HG03064 (cell line): ENCODE data around the gene SHB.

ENCODE experiments used
- ATAC-seq: cut with Tn5 transposase; IDR thresholded peaks from one replicate; pipeline ENCODE4 v1.9.1; 2021; ENCODE audit warnings: low read depth; ENCODE audit not compliant: unreplicated experiment

SHB gene

DNA sequence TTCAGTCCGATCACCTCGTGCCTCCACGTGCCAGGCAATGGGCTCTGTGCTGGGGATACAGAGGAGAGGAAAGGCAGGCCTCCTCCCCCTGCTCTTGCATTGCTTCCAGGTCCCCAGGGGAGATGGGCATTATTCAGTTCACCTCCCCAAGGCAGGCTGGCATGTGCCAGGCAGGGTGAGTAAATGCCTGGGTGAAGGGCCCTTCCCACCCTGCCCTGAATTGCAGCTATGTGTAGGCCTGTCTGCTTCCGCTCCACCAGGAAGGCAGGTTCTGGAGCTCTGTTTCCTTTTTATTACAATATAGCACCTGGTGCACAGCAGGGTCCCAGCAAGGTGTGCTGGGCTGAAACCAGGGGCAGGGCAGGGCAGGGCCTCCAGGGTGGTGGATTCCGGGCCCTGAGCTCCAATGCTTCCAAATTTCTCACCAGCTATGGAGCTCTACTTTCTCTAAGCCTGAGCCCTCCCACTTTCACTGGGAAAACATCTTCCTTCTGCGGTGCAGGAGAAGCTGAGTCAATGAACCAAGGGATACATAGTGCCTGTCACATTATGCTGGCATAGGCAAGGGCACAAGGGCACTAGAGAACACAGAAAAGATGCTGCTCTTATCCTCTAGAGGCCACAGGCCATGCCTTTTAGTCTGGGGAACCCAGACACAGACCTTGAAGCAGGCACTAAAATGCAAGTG is 42.0 kb downstream of the SHB start:
- no peak for ATAC-seq

DNA sequence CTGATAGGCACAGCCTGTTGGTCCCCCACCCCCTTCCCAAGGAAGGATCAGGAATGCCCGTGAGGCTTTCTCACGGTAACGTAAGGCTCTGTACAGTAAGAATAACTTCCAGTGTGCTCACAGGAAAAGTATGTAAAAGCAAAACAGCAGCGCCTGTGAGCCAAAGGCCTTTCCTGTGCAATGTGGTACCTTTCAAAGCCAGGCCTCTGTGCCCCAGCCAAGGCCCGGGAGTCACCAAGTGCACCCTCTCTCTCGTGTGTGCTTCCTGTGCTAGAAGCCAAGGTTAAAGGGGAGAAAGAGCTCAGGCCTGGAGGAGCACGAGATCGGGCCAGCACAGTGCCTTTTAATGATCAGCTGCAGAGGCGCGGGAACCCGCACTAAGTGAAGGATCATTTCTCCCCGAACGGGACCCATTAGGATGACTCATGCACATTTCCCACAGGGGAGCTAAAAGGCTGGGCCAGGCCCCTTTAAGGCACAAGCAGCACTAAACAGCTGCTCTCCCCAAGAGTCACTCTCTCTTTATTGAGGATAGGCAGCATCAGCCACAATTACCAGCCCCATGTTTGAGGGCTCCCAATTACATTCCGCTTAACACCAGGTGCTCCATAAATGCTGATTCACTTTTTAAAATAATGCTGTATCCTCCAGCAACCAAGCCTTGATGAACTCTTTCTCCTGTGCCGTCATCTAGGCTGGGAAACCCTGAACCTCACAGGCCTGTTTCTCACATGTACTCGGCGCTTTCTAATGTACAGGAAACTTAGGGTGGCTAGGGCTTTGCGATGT is 42.8 kb downstream of the SHB start:
- no peak for ATAC-seq

DNA sequence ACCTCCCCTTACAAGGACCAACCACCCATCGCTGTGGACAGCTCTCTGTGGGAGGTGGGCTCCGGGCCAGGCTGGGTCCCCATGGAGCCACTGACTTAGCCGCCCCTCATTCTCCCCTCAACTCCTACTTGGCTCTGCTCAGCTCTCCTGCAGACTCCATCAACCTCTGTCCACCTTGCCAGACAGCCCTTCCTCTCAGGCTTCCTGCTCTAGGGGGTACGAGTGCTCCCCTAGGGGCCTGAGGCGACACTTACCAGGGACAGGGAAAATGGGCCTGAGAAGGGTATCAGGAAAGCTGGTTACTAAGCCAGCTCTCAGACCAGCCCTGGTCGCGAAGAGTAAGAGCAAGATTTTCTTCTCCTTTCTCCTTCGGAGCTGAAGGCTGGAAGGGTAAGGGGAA is 43.9 kb downstream of the SHB start:
- ATAC-seq: no peak

DNA sequence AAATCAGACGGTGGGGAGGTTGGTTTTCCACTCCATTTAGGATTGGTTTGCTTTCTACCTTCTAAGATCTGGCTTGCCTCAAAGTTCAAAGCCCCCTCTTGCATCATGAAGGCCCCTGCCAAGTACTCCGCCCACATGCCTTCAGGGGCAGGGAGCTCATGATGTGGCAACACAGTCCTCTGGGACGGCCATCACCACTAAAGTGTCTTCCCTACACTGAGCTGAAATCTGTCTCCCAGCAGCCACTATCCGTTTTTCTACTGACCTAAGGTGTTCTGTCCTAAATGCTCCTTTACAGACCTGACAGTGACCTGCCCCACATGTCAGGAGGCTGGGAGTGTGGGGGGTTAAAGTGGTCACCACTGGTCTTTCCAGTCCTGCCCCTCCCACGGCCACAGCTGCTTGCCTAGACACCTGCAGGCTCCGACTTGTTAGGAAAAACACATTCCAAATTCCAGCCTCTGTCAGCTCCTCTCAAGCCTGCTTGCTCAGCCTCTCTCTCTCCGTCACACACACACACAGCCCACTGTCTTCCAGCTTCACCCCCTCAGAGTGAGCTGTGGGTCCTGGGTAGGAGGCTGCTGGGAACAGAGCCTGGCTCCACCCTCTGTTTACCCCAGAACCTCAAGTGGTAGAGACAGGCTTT is 44.9 kb downstream of the SHB start:
- ATAC-seq: no peak

DNA sequence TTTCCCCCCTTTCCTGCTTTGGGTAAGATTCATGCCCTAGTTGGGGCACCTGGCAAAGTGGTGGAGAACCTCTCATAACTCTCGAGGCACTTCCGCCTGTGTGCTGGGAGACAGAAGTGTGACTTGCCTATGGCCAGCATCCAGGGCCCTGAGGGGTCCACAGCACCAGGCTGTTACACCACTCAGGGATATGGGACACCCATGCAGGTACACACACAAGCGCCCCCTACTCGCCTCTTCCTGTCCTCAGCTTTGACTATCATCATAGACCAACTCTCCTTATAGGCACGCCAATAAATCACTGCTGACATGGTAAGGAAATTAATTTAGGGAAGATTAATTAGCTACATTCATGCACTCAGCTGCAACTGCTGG is 45.4 kb downstream of the SHB start:
- no peak for ATAC-seq

DNA sequence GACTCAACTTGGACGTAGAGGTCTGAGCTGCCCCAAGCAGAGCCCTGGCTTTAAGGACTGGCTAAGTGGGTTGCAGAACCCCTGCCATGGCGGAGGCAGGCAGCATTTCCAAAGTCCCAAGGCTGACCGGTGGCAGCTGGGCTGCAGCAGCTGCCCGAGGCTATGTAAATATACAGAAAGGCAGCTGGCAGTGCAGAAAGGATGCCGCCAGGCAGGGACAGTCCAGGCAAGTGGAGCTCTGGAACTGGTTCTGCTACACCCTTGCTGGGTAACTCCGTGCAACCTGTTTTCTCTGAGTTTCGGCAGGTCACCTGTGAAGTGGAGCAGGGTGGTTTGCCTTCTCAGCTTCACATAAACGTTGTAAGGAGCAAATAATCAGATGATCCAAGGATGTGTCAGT is 46.0 kb downstream of the SHB start:
- no peak for ATAC-seq

DNA sequence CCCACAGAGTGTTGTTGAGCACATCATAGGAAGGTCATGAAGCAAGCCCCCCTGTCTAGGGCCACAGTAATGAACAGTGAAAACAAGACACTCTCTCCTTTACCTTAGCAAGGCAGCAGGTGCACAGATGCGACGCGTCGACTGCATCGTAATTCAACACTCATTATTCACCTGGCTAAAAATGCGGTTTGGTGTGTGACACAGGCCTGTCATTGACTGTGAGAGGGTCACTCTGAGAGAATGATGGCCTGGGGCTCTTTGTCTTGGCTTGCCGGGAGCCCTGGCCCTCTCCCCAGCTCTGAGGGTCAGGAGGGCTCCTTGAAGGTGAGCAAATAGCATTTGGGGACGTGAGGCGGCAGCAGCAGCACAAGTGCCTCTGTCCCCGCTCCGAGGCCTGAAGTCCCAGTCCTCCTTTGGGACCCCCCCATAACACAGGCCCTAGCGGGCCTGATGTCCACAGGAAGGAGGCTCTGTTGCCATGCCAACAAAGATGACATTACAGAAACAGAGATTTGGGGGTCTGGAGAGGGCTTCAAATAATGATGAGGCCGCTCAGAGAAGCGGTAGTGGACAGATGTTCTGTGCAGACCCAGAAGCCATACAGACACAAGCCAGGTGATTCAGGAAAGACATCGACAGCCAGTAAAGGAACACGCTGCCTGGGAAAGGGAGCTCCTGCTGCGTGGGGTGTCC is 46.7 kb downstream of the SHB start:
- ATAC-seq: no peak

DNA sequence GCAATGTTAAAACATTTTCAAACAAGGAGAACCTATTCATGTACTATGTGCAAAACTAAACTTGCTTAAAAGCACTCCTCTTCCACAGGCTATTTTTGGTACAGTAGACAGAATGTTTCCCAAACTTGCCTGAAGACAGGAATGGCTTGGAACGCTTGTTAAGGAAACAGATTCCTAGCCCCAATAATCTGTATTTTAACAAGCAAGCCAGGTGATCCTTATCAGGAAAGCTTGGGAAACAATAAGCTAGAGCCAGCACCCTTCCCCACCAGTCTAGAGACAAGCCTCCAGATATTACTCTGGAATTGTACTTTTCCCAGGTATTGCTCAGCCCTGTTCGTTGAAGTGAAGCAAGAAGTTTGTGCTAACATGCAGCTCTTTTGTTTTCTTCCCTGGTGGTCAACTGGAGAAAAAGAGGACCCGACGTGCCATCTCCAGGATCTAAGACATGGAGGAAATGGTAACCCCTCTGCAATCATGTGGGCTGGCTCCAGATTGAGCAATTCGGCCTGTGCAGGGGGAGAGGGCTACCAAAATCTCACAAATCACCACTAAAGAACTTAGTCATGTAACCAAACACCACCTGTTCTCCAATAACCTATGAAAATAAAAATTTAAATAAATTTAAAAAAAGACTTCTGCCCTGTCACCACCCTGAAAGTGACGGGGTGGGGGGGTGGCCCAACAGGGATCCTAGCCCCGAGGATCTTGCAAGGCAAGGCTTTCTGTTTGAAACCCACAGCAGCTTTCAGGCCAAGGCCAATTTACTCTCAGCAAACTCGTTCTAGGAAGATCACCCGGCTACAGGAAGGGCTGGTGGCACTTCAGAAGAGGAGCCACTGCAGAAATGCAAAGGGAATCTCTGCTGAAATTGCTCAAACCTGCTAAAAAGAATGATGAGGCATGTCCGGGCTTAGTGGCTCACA is 48.6 kb downstream of the SHB start:
- no peak for ATAC-seq

DNA sequence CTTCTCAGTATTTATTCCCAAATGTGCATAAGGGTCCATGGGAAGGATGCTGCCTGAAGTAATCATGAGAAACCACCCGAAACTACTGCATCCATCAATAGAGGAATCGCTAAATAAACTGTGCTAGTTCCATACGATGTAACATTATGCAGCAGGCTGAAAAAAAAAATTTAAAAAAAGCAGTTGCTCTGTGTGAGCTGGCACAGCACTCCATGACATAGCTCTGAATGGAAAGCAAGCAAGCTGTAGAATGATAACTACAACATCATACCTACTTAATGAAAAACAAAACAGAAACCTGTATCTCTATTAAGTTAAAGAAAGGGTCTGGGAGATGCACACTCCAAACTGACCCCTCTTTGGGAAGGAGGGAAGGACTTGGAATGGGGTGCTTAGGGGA is 49.3 kb downstream of the SHB start:
- no peak for ATAC-seq

DNA sequence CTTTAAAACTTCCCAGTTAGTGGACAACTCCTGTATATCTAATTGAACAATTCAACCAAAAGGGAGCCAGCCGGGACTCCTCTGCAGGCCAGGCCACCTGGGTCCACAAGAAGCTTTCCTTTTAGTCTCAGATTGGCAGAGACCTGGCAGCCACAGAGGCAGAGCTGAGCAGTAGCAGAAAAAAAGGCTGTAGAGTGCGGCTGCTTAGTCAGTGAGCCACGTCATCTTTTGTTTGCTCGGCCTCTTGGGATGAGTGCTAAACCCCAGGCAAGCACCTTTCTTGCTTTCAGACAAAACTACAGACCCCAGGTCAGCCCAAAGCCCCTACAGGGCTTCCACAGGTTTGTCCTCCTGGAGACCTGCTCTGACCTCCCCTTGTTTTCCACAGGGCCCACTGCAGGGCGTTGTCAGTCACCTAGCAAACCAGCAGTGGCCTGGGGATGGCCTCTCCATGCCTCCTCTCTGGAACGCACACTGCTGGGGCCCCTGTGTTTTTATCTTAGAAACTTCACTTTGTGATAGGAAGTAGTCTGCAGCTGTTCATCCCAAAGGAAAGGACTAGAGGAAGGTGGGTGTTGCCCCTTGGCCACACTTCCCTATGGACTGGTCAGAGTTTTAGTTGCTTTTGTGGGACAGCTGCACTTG is 49.9 kb downstream of the SHB start:
- no peak for ATAC-seq

DNA sequence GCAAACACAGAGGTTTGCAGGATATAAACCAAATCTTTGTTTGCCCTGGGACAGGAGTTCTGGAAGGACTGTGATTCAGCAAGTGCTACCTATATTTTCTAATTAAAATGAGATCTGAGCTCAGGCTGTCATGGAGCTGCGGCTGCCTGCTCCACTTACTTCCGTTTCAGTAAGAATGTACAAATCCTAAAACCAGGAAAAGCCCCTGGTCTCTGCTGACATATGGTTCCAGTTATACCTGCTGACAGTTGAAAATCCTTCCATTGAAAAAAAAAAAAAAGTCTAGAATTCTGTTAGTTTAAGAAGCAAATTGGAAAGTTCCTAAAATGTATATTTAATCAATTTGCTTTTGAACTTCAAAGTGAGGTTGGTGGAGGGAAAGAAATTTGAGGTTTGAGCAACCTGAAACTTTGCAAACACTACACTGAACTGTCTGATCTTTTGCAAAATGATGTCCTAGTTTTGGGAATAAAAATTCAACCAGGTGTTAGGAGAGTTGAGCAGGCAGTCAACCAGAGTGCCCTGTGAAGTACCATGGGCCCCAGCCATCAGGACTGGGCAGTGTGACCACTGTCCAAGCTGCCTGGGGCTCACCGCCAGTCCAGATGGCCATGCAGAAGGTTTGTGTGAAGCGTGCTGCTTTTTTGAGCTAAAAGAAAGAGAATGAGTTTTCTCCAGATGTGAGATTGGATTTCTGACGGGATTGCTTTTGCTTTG is 50.6 kb downstream of the SHB start:
- no peak for ATAC-seq

DNA sequence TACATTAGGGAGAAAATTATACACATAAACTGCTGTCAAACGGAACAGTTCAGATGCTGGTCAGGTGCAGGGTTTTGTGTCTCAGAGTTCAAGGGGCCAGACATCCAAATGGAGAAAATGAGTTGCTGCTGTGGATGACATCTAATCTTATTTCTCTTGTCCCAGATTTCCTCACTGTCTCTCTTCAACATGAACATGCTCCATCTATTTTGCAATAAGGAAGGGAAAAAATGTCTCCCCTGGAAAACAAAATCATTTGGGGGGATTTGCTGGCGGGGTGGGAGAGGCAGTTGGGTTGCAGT is 51.2 kb downstream of the SHB start:
- ATAC-seq: no peak

DNA sequence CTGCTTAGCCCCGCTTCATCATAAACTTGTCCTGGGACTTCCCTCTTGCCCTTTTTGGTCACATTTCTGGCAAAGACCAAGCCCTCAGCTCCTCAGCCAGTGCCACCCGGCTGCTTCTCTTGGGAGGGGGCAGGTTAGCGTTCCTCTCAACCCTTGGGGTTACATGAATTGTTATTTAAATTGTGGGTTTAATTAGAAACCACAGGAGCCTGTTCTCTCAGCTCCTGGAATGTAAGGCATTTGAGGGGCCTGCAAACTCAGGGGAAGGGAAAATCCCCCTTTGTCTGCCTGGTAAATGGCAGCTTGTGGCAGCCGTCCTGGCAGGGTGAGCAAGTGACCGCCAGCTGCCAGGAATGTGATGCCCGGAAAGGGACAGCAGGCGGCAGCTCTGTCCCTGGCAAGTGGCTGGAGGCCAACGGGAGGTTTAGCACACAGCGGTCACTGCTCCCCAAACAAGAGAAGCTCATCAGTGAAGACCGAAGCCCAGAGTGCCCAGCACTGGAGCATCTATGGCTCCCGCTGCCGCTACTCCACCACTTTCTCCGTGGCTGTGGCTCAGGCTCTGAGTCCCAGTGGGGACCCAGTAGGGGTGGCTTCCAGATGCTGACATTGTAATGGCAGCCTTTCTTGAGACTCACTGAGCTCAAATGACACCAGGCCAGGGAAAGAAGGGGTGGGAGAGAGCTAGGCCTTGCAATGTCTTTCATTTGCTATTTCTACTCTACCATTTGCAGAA is 51.7 kb downstream of the SHB start:
- ATAC-seq: no peak

DNA sequence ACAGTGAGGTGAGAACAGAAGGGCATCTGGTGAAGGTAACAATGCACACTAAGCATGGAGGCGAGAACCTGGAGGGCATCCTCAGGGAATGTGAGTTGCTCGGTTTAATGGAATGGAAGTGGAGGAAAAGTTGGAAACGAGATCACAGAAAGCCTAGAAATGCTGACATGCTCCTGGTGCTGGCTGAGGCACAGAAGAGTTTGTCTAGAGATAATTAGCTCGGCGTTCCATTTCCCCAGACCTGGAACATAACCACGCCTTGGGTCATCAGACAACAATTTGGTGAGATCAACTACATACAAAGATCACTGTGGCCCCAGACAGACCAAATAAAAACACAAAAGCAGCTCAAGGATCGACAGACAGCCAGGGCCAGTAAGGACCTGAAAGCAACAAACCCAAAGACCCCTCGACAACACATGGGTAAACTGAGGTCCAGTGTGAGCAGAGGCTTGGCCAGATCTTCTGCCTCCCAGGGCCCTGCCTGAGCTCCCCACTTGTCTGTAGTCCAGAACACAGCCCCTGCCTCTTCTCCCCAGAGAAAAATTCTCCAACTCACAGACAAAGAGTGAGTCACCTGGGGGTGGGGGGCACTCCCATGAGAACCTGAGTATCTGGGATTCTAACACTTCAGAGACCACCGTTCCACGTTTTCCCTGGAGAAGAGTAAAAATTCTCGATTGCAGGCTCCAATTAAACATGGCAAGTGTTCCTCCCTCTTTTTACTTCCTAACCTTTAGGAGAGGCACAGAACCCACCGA is 52.5 kb downstream of the SHB start:
- no peak for ATAC-seq

DNA sequence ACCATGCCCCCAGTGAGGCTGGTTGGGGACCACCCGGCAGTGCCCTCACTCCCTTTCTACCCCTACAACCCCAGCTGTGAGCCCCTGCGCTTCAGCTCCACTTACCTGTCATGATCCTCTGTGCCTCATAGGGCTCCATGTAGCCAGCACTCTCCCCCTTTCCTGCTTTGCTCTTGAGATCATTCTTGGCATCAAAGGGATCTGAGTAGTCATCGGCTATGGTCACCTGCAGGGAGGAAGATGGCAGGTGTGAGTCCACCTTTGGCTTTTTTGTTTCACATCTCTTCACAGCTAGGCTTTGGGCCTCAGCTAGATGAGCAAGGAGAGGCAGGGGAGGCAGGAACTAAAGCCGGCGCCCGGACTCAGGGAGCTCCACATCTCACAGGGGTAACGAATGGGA is 53.1 kb downstream of the SHB start:
- no peak for ATAC-seq

DNA sequence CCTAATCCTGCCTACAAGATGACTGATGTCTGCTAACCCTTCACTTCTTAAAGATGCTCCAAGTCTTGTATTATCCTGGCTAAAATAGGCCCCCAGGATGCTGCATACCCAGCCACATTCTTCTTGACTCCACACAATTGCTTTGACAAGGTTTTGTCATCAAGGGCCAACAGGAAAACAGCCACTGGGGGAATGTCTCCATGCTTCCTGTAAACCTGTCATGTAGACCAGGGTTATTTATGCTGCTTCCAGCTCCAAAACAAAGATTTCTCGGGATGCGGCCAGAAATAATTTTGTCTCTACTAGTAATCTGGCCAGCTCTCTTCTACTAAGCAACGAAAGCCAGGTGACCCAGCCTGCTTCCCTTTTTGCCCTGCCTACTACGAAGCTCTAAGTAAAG is 53.8 kb downstream of the SHB start:
- no peak for ATAC-seq

DNA sequence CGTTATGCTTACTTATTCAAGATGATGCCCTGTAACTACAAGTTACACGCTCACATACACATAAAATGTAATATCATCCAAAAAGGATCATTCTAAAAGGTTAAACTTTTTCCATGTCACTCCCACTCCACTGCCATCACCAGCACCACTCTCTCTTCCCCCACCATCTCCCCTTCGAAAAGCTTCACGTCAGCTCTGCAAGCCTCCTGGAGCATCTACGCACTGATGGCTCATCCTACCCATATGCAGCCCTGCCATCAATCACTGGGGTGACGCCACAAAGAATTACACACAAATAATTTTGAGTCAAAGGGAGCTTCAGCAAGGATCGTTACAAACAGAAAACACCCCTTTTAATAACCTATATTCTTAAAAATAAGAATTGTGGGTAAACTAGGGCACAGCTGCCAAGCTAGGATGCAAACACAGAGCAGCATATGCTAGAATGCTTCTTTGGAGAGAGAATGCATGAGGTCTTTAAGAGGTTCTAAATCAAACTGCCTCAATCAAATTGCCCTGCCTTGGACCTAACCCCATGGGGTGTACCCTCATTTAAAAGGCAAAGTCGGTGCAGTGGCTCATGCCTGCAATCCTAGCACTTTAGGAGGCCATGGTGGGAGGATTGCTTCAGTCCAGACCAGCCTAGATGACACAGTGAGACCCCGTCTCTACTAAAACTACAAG is 56.1 kb downstream of the SHB start:
- no peak for ATAC-seq
